Heart left ventricle (tissue), 13 donors: ENCODE results near the gene HMG20B.

Experiments
- CTCF ChIP-seq, 12 donors: fragments of 200-600 bp; sonication (generic) in 4 of 12; IDR thresholded peaks; one replicate each; pipeline versions ENCODE4 v1.5.0 to v1.8.0; 2018 to 2022; ENCODE audit warnings: antibody characterized with exemption in 12 of 12, mild to moderate bottlenecking in 5 of 12
- POLR2A ChIP-seq, 2 donors: fragments of 450-650 bp; IDR thresholded peaks; one replicate each; pipeline ENCODE4 v1.6.1; 2017; ENCODE audit warnings: antibody characterized with exemption in 2 of 2, mild to moderate bottlenecking in 2 of 2, moderate library complexity in 2 of 2
- donor health status: ischemic (EF 13 %, LVEDD 7.1; RV severe dilation, severe dysfunction).
- donor health status: DM: no; HTN: yes; CAD: no.
- donor health status: DM: no; HTN: no; CAD: no.
- donor health status: ischemic (EF 25% LVEDD 6.9; RV normal size, moderate dysfunction).
- donor health status: ischemic (EF 25% LVEDD 5.7; RV mildly dilated, moderate dysfunction).
- donor health status: ischemic (EF 35%, LVEDD 5.7; RV mildly dilated, moderate dysfunction).
- donor health status: nonischemic (EF 11% LVEDD 7.7; RV severe dilation, severe dysfunction).
- donor health status: DM: yes; HTN: yes; CAD: no.
- donor health status: PGD.
- donor health status: ischemic (EF 29% LVEDD 5.4; RV normal size, mild dysfunction).
- donor health status: nonischemic (EF 23%, LVEDD 6.1; RV moderate dilation, normal function).

GRCh38 chr19:3538258-3538929 is 34.4 kb upstream of the HMG20B start:
- no peak for TF ChIP-seq CTCF (IDR thresholded peaks at IDR 0.05)
- no peak for TF ChIP-seq POLR2A (IDR thresholded peaks at IDR 0.05)
